Liver (tissue), 9 donors: ENCODE results near the gene SDK2. TPM values are rescaled to one million over a fixed set of nuclear protein-coding genes. Genes with fewer than 3 reads are reported as not detected.

Experiments
- DNase-seq: peaks from one replicate; pipeline ENCODE4 v3.0.0-alpha.2; 2017; ENCODE audit warnings: low spot score
- H3K27ac ChIP-seq, 2 donors: one replicate each; pipeline ENCODE4 v1.7.0; 2013; ENCODE audit warnings: inconsistent platforms in 2 of 2, low read length in 2 of 2, control low read depth in 1 of 2, low read depth in 1 of 2, mild to moderate bottlenecking in 1 of 2
- H3K27me3 ChIP-seq, 4 donors: one replicate each; pipeline versions ENCODE4 v1.6.1 to v1.7.0; 2013; ENCODE audit warnings: low read length in 3 of 4, inconsistent platforms in 1 of 4, mild to moderate bottlenecking in 1 of 4, moderate library complexity in 1 of 4; ENCODE audit not compliant: control insufficient read depth in 4 of 4, insufficient read depth in 4 of 4
- H3K36me3 ChIP-seq, 4 donors: one replicate each; pipeline versions ENCODE4 v1.6.1 to v1.7.0; 2013; ENCODE audit warnings: low read length in 3 of 4, mild to moderate bottlenecking in 3 of 4, low read depth in 1 of 4, moderate library complexity in 1 of 4; ENCODE audit not compliant: control insufficient read depth in 4 of 4, insufficient read depth in 3 of 4
- H3K4me1 ChIP-seq, 4 donors: one replicate each; pipeline versions ENCODE4 v1.6.1 to v1.7.0; 2013; ENCODE audit warnings: low read length in 3 of 4, mild to moderate bottlenecking in 3 of 4, moderate library complexity in 1 of 4; ENCODE audit not compliant: control insufficient read depth in 4 of 4, insufficient read depth in 4 of 4
- H3K4me3 ChIP-seq, 3 donors: one replicate each; pipeline versions ENCODE4 v1.6.1 to v1.7.0; 2013; ENCODE audit warnings: low read length in 3 of 3, control low read depth in 1 of 3, low read depth in 1 of 3, mild to moderate bottlenecking in 1 of 3
- H3K9ac ChIP-seq, 2 donors: one replicate each; pipeline ENCODE4 v1.7.0; 2013; ENCODE audit warnings: low read length in 2 of 2, mild to moderate bottlenecking in 2 of 2, moderate library complexity in 2 of 2, control low read depth in 1 of 2, low read depth in 1 of 2
- H3K9me3 ChIP-seq, 4 donors: one replicate each; pipeline versions ENCODE4 v1.6.1 to v1.7.0; 2013; ENCODE audit warnings: low read length in 3 of 4; ENCODE audit not compliant: control insufficient read depth in 4 of 4
- FOXA1 ChIP-seq: IDR thresholded peaks from 2 replicates; pipeline ENCODE4 v1.6.1; 2016; ENCODE audit warnings: antibody characterized with exemption
- FOXA2 ChIP-seq: IDR thresholded peaks from 2 replicates; pipeline ENCODE4 v1.6.1; 2016; ENCODE audit warnings: antibody characterized with exemption
- HNF4G ChIP-seq: IDR thresholded peaks from 2 replicates; pipeline ENCODE4 v1.6.1; 2016; ENCODE audit warnings: antibody characterized with exemption
- NR2F2 ChIP-seq: IDR thresholded peaks from 2 replicates; pipeline ENCODE4 v1.6.1; 2016; ENCODE audit warnings: antibody characterized with exemption
- RAD21 ChIP-seq, 2 donors: IDR thresholded peaks; 2 replicates each; pipeline ENCODE4 v1.6.1; 2016; ENCODE audit warnings: antibody characterized with exemption in 2 of 2, mild to moderate bottlenecking in 2 of 2
- RXRA ChIP-seq, 2 donors: IDR thresholded peaks; 2 replicates each; pipeline ENCODE4 v1.6.1; 2017 to 2018; ENCODE audit warnings: antibody characterized with exemption in 2 of 2, mild to moderate bottlenecking in 1 of 2
- SP1 ChIP-seq: IDR thresholded peaks from 2 replicates; pipeline ENCODE4 v1.6.1; 2018; ENCODE audit warnings: antibody characterized with exemption, mild to moderate bottlenecking
- TAF1 ChIP-seq: conservative IDR thresholded peaks from 2 replicates; pipeline ENCODE4 v1.6.1; 2016; ENCODE audit warnings: antibody characterized with exemption, mild to moderate bottlenecking
- YY1 ChIP-seq: IDR thresholded peaks from 2 replicates; pipeline ENCODE4 v1.6.1; 2016; ENCODE audit warnings: antibody characterized with exemption, mild to moderate bottlenecking
- WGBS: extraction: QIAGEN DNeasy Blood & Tissue Kit; methylation state at CpG from one replicate; pipeline ENCODE4 v1.1.7; 2013; 5-methylcytosine and 5-hydroxymethylcytosine counted together
- polyA plus RNA-seq, 2 donors: library from polyadenylated mRNA; stranded (reverse) in 1 of 2; unstranded in 1 of 2; fragments of 200-250 nt in 1 of 2; fragments of >200 nt in 1 of 2; fragmentation: Nextera tagmentation in 1 of 2; extraction: Ambion mirVana in 1 of 2; gene quantifications; one replicate each; pipeline versions ENCODE4 v1.2.1 to v1.2.3, GENCODE V29; 2013 to 2015
- total RNA-seq, 2 donors: library from RNA; depleted of rRNA; stranded (reverse); fragments of >200 nt; gene quantifications; one replicate each; pipeline ENCODE4 v1.2.3, GENCODE V29; 2014
- TF ChIP-seq, protein P1 (sequence below): IDR thresholded peaks from 2 replicates; pipeline ENCODE4 v1.6.1; 2016; ENCODE audit warnings: antibody characterized with exemption
- TF ChIP-seq, protein P2 (sequence below): IDR thresholded peaks from 2 replicates; pipeline ENCODE4 v1.6.1; 2016; ENCODE audit warnings: antibody characterized with exemption
- donor health status: healthy.
- donor health status: healthy.
- donor health status: healthy.
- donor health status: healthy.
- donor health status: healthy.

Gene SDK2
- total and polyA plus RNA-seq, 4 donors: 0.05 to 0.42 (median 0.10) TPM

DNA sequence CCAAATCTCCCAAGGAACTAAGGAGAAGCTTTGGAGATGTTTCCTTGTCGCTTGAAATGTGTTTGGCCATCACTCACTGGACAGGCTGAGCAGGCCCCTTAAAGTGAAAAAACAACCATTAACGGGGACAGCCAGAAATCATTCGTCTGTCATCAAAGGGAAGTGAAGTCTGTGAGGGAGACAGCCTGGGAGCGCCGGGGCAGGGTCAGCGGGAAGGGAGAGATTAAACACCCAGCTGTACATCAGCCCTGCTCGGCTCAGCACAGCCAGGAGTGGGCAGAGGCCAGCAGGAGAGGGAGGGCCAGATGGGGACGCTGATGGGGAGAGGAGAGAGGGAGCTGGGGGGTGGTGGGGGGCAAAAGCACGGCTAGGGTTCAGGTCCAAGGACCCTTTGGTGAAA lies 105.1 kb downstream of the SDK2 start (continued):
- TF ChIP-seq, protein P1, sequence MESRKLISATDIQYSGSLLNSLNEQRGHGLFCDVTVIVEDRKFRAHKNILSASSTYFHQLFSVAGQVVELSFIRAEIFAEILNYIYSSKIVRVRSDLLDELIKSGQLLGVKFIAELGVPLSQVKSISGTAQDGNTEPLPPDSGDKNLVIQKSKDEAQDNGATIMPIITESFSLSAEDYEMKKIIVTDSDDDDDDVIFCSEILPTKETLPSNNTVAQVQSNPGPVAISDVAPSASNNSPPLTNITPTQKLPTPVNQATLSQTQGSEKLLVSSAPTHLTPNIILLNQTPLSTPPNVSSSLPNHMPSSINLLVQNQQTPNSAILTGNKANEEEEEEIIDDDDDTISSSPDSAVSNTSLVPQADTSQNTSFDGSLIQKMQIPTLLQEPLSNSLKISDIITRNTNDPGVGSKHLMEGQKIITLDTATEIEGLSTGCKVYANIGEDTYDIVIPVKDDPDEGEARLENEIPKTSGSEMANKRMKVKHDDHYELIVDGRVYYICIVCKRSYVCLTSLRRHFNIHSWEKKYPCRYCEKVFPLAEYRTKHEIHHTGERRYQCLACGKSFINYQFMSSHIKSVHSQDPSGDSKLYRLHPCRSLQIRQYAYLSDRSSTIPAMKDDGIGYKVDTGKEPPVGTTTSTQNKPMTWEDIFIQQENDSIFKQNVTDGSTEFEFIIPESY: no peak
- TF ChIP-seq FOXA1 (no peak), NR2F2 (no peak), TAF1 (no peak), RAD21 (IDR thresholded peaks at IDR 0.05) (no peak), SP1 (no peak), FOXA2 (no peak), YY1 (no peak), RXRA (IDR thresholded peaks at IDR 0.05) (no peak), HNF4G (no peak)
- TF ChIP-seq, protein P2, sequence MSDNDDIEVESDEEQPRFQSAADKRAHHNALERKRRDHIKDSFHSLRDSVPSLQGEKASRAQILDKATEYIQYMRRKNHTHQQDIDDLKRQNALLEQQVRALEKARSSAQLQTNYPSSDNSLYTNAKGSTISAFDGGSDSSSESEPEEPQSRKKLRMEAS: no peak

GRCh38 chr17:73538445-73538844 lies 105.8 kb downstream of the SDK2 start:
- TF ChIP-seq HNF4G: no peak
- TF ChIP-seq, protein P1: no peak
- no peak for TF ChIP-seq FOXA2
- TF ChIP-seq NR2F2: no peak
- H3K27me3 ChIP-seq: peaks cover 0 to 3% (median 0%) of the 10 kb centered on the region in 4 donors
- H3K27ac ChIP-seq: no peak overlapping the region
- H3K36me3 ChIP-seq: no peaks in the 10 kb centered on the region
- WGBS: 75% methylated on average over 7 of the region's 7 CpGs
- no peak overlapping the region for H3K9ac ChIP-seq
- no peaks in the 10 kb centered on the region for H3K9me3 ChIP-seq
- H3K4me1 ChIP-seq: no peaks in the 10 kb centered on the region
- H3K4me3 ChIP-seq: no peak overlapping the region
- no peak for DNase-seq

DNA sequence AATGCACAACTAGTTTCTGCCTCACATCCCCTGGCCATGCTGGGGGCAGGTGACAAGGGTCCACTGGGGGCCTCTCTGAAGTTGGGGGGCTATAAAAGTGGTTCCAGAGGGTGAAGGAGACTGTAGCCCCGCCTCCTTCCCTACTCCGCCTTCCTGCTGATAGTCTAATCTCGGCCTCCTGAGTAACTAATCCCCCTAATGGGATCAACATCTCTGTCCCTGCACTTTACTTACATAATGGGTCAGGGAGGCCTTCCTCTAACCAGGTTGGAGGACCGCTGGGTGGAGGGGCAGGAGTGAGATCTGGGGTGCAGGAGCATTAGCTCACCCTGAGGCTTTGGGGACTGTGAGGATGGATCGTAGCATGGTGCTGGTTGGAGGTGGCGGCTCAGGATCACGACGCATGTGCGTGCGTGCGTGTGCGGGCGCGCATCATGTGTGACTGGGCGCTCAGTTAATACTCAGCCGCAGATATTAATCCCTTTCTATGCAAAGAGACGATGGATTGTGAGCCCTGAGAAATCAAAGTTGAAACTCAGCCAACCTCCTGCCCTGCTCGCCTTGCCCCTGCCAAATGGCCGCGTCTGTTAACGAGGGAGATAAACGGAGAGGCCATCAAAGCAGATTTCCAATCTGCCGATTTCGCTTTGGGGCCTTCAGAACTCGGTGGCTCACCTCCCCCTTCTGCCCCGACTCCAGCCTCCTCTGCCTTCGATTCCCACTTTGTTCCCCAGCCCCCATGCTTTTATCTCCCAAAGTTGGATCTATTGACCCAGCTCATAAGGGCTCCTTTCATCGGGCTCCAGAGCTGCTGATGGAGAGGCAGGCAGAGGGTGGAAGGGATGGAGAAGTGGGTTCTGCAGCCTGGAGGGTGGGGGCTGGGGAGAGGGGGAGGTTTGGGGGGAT lies 107.3 kb downstream of the SDK2 start:
- no peak for DNase-seq
- Histone ChIP-seq H3K9ac (no peak overlapping the region), H3K27me3 (peaks cover 0 to 3% (median 0%) of the 10 kb centered on the region in 4 donors), H3K4me1 (no peaks in the 10 kb centered on the region), H3K27ac (no peak overlapping the region), H3K36me3 (no peaks in the 10 kb centered on the region), H3K4me3 (no peak overlapping the region), H3K9me3 (no peaks in the 10 kb centered on the region)
- 56% methylated on average over 28 of the region's 28 CpGs for WGBS
- TF ChIP-seq, protein P1: no peak
